ENCODE results near the gene CDH8.
A peak's percentile ranks its signal among the peaks of the same experiment; 100 is the strongest.

Gene CDH8, protein sequence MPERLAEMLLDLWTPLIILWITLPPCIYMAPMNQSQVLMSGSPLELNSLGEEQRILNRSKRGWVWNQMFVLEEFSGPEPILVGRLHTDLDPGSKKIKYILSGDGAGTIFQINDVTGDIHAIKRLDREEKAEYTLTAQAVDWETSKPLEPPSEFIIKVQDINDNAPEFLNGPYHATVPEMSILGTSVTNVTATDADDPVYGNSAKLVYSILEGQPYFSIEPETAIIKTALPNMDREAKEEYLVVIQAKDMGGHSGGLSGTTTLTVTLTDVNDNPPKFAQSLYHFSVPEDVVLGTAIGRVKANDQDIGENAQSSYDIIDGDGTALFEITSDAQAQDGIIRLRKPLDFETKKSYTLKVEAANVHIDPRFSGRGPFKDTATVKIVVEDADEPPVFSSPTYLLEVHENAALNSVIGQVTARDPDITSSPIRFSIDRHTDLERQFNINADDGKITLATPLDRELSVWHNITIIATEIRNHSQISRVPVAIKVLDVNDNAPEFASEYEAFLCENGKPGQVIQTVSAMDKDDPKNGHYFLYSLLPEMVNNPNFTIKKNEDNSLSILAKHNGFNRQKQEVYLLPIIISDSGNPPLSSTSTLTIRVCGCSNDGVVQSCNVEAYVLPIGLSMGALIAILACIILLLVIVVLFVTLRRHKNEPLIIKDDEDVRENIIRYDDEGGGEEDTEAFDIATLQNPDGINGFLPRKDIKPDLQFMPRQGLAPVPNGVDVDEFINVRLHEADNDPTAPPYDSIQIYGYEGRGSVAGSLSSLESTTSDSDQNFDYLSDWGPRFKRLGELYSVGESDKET

DNA sequence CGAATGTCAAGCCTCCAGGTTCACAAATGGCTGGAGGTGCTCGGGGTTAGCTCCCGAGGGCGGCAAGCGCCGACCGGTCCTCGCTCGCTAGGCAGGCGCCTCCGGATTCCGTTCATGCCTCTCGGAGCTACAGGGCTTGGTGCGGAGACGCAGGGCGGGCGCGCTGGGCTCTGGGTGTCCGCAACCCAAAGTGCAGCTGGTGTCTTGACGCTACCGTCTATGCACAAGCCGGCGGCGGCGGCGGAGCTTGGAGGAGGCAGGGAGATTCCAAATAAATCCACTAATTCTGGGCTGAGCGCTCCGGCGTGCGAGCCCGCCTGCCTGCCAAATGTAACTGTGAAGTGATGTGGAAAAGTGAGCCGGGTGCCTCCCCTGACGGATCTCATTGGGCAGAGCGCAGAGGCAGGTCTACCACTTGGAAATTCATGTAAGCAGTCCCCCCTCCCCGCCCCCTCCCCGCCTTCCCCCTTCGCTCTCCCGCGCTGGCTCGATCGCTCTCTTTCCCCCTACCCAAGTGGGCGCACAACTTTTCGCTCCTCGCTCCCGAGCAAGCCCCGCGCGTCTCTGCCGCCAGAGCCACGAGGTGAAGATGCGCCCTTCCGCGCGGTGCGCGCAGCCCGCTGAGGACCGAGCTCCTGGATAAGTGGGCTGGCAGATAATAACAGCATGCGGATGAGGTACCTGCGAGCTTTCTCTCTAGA, at the start of gene CDH8:
Gene CDH8 (minus strand): TSS at position 338 of the 701 bp plus-strand sequence. CDS start 15,035 bp downstream, outside the sequence.
- no peak for DNase-seq (ENCODE audit: low read depth)

DNA sequence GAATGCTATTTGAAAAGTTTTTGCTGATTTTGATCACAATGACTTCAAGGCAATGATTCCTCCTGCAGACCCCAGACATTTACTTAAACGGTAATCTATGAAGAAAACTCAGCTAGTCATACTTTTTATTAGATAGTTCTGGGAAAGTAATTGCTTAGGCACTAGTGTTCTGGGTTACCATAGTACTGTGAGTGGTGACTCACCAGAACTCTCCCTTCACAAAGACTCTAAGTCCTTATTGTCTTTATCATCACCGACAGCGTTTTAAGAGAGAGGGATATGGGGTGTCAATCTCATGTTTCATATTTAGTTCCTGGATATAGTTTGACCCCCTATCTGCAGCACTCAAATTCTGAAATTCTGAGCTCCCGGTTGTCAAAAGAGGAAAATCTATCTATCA, 43.0 kb upstream of the CDH8 start:
- no peak for DNase-seq (ENCODE audit: low read depth)

DNA sequence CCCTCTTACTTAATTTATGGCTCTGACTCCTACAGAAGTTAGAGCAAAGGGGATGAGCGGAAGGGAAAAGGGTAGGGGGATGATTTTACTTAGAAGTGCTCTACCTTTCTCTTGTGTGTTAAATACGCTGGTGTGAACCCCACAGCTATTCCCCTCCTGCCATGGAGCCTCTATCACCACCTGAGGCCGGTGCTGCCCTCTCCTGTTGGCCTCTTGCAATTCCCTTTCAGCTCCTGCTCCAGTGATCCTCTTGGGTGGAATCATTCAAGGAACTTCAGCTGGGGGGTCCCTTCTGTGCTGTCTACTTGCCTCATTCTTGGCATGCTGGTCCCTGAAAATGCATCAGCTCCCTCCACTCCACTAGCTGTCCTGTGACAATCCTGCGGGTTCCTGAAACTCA, 41.8 kb upstream of the CDH8 start:
- no peak for DNase-seq (ENCODE audit: low read depth)

DNA sequence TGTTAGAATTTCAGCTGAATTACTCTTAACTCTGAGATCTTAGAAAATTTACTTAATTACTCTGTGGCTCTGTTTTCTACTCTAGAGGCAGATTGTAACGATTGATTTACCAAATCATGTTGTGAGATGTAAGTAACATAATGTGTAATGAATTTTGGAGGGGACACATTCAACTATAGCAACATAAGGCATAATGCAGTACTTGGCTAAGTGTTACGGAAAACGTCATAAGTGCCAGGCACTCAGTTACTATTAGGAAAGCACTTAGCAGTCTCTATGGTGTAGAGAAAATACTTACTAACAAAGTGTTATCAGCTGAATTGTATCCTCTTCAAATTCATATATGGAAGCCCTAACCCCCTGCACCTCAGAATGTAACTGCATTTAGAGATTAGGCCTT, 40.6 kb upstream of the CDH8 start:
- no peak for DNase-seq (ENCODE audit: low read depth)

DNA sequence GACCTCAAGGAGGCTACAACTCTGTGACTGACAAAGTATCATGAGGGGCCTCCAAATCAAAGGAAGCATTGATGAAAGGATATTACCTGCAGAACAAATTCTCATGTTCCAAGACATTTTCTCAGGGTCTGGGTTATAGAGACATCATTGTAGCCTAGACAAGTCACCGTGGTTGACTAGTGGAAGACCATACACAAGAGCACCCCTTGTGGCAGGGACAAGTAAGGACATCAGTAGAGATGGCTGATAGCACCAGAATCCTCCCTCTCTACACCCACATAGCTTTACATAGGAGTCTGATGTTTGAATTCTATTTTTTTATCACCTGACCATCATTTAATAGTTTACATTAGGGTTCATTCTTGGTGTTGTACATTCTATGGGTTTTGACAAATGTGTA, 32.5 kb upstream of the CDH8 start:
- DNase-seq (ENCODE audit: low read depth) = no peak

DNA sequence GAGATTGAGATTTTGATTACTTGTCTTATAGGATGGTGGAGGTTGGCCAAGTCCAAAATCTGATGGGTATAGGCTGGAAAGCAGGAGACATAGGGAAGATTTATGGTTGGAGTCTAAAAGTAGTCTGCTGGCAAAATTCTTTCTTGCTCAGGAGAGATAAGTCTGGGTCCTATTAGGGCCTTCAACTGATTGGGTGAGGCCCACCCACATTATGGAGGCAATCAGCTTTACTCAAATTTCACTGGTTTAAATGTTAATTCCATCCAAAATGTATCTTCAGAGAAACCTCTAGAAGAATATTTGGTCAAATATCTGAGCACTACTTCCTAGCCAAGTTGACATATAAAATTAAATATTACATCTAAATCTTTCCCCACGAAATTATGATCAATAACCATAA, 31.7 kb upstream of the CDH8 start:
- DNase-seq (ENCODE audit: low read depth) = no peak

DNA sequence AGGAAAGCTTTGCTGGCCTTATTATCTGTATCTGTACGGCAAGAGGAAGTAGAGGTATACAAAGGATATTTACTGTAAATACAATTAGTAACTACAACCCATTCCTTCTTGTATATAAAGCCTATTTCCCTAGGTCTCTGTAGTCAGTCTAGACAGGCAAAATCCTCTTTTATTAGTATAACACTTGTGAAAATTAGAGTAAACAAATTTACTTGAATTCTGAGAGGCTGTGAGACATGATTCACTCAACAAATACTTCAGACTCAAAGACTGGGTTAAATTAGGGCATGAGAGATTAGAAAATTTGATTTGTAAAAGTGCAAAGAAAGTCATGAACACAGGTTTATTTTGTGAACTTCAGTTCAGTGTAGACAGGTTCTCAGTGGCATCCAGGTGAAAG, 30.9 kb upstream of the CDH8 start:
- no peak for DNase-seq (ENCODE audit: low read depth)

DNA sequence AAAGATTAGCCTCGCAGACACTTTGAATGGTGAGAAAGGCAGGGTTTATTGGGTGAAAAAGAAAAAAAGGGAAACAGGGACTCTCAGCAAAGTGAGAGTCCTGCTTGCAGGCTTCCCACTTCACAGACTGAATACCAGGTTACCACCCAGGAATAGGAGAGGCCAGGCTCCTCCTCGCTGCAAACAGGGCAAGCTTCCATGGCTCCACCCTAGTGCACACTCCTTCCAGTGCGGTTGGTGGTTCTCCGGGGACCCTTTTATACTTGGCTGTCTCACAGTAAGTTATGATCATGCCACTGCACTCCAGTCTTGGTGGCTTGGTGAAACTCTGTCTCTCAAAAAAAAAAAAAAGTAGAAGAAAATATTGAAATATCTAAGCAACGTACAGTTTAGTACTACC, 30.5 kb upstream of the CDH8 start:
- no peak for DNase-seq (ENCODE audit: low read depth)

DNA sequence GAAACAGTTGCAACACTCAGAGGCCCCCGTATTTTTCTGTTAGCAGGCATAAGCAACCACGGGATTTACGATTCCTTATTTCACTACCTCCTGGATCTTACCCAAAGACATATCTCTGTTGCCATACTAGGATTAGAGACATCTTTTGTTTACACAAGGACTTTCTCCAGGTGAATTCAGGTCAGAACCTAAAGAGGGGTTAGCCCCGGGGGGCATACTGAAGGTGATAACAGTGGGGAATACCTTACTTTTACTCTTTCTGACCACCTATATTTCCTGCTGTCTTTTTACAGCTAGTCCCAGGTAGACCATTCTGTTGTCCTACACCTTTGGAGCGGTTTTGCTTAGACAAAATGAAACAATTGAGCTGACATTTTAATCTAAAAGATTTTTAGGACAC, 27.9 kb upstream of the CDH8 start:
- DNase-seq (ENCODE audit: low read depth) = no peak

DNA sequence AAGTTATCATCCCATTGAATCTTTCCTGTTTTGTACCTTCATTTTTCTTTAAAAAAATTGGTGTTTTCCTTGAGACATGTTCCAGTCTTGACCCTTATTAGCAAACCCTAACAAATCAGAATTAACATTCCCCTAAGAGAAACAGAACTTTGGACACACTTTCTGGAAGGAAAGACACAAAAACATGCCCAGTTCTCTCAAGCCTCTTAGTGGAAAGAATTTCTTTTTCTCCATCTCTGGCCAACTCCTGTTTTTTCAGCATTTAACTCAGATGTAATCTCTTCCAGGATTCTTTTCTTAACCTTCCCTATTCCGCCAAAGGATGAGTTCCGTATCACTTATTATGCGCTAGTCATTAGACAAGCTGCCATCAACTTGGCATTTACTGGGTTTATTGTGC, 23.9 kb upstream of the CDH8 start:
- no peak for DNase-seq (ENCODE audit: low read depth)

DNA sequence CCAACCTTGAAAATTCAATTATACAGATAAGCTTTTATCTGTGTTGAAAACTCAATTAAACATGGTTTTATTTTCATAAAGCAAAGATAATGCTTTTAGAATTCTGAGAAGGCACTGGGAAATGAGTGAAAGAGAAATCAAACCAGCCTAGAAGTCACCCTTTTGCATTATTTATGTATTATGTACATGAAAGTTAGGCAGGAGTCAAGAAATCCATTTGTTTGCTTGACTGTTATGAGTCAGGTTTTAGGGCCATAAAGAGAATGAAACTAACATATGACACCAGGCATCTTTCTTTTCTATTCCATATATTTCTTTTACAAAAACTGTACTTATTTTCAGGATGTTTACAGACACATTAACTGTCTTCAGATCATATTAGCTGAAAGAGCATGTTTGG, 23.3 kb upstream of the CDH8 start:
- no peak for DNase-seq (ENCODE audit: low read depth)

DNA sequence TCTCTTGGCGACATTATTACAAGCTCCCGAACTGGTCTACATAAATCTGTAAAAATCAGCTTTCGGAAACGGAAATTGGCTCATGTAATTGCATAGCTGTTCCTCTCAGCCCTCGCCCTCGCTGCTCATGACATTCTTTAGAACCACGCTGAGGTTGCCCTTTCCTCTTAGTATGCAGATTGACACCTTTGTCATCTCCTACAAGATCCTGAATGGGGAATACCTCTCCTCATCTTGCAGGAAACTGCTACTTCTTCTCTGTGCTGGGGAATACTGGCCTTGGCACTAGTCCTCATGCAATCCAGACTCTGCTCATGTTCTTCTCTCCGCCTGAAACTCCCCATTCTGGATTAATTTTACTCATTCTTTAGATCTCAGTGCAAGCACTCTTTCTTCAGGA, 22.2 kb upstream of the CDH8 start:
- no peak for DNase-seq (ENCODE audit: low read depth)

DNA sequence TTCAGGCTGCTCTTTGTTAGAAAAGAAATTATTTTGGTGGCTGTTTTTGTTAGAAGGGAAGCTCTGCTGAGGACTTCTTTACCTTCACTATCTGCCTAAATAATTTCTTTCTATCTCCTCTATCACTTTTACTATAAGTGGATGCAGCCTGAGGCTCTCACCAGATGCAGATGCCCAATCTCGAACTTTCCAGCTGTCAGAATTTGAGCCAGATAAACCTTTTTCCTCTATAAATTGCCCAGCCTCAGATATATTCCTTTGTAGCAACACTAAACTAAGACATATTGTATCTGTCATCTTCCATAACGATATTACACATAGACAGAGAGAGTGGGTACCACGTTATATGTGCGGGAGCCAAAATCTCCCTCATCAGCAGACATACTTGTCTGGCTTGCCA, 15.7 kb upstream of the CDH8 start:
- no peak for DNase-seq (ENCODE audit: low read depth)

DNA sequence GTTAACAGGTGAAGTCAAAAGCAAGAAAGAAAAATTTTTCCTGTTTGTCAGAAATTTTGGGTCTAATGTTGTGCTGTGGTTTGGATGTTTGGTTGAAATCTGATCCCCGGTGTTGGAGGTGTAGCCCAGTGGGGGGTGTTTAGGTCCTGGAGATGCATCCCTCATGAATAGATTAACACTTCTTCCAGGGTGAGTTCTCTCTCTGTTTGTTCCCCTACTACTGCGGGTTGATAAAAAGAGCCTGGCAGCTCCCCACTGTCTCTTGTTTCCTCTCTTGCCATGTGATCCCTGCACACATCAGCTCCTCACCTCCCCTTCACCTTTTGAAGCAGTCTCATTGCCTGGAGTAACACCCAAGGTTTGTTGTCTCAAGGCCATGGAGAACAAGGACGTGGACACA, 14.6 kb upstream of the CDH8 start:
- DNase-seq (ENCODE audit: low read depth) = no peak

DNA sequence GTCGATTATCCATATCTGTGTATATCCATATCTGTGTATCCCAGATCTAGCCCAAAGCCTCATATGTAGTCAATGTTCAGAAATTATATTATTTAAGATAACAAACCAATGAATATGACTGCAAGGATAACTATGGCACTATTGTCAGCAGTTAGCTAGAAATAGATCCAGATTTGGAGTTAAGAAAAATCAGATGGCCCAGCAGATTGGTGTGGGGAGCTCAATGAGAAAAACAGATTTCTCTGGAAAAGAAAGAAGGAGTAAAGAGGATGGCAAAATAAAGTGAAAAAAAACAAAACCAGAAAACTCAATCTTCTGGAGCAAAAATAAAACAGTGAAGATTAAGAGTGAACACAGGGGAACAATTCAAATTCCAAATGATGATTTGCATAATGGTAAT, 10.6 kb upstream of the CDH8 start:
- no peak for DNase-seq (ENCODE audit: low read depth)

DNA sequence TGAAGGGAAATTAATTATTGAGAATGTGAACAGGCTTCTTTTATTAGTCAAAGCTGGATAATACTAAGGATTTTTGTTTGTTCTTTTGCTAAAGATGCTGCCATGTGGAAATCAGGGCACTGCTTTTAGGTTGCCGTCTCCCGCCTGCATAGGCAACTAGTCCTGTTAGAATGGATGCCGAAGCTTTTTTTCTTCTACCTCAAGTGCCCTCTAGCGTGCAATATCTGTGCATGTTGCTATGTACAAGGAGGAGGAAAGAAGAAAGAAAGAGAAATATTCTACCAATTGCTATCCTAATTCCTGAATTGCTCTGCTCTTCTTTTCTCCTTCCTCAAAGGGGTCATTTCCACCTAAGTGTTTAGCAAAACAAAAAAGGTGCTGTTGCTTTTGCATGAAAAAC, 5.2 kb upstream of the CDH8 start:
- peak; percentile 10 for DNase-seq (ENCODE audit: low read depth)

DNA sequence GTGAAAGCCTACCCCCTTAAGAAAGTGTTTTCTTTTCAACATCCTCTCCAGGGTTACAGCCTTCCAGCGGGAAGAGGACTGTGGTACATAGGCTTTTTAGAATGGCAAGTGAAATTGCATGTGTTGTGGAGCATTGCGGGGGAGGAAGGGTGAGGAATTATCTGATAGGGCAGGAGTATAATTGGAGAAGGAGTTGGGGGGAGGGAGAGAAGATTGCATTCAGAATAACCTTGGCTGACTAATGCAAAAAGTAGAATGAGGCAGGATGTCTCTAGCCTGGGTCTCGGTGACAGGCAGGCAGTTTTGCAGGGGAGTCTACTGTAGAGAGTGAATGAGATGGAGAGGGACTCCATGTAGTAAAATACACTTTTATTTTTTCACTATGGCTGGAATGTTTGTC, 2.4 kb upstream of the CDH8 start:
- DNase-seq (ENCODE audit: low read depth) = no peak

DNA sequence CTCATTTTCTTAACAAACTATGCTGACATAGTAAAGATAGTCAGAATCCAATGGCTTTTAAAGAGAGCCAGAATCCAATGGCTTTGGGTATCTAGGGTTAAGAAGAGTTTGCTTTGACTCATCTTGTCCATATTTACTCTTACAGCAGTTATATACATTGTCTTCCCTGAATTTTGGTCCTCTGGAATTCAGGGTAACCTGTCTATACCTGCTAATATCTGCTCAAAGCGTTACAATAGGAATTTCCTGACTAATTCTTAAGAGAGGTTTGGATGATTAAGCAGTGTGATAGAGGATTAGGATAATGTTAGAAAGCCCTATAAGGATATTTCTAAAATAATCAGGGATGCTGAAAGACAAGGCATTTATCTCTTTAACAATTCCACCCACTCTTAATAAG, 2.0 kb upstream of the CDH8 start:
- DNase-seq (ENCODE audit: low read depth) = no peak

DNA sequence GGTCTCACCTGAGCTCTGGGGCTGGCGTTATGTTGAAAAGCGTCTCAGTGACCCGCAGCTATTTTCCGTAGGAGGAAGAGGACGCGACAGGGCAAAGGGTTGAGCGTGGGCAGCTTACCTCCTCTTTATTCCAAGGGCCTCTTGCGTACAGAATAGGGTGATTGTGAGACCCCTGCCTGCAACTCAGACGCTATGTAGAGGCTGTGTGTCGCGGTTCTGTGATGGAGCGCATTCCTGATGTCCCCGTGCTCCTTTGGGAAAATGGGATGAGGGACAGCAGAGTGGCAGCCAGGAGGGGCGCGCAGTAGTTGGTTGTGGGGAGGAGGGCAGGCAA, 531 bp upstream of the CDH8 start:
- no peak for DNase-seq (ENCODE audit: low read depth)

DNA sequence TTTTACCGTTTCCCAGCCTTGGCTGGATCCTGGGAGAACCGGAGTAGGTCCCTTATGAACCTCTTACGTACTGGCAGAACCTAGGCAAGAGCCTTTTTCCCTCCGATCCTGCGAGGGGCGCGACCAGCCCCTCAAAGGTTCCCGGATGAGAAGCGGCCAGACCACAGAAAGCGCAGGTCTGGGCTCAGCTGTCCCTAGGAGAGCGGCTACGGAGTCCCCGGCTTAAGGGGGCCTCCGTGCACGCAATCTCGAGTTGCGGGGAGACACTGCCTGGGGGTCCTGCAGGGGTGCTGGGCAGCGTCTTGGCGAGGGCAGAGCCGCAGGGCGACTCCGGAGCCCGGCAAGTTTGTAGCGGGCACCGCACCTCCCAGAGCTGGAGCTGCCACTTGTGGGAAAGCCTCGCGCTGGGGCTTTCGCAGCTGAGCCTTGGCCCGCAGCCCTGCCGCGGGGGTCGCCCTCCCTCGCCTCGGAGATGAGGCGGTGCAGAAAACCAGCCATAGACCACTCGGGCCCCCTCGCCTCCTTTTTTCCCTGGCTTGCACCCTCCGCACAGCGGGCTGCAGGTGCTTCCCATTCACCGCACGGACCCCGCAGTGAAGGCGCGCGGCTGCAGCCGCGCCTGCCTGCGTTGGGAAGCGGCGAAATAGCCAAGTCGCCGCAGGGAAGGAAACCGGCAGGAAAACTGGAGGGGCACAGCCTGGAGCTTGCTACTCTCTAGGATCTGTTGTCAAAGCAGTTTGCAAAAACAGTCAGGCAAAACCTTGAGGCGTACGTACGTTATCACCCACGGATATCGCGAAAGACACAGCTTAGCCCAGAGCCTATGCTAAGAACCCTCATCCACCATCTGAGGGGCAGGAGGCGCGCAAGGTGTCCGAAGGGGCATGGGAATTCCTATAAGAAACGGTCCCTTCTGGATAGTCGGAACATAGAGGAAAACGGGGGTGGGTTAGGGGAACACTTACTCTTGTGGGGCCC, 834 bp downstream of the CDH8 start:
- DNase-seq (ENCODE audit: low read depth) = no peak

DNA sequence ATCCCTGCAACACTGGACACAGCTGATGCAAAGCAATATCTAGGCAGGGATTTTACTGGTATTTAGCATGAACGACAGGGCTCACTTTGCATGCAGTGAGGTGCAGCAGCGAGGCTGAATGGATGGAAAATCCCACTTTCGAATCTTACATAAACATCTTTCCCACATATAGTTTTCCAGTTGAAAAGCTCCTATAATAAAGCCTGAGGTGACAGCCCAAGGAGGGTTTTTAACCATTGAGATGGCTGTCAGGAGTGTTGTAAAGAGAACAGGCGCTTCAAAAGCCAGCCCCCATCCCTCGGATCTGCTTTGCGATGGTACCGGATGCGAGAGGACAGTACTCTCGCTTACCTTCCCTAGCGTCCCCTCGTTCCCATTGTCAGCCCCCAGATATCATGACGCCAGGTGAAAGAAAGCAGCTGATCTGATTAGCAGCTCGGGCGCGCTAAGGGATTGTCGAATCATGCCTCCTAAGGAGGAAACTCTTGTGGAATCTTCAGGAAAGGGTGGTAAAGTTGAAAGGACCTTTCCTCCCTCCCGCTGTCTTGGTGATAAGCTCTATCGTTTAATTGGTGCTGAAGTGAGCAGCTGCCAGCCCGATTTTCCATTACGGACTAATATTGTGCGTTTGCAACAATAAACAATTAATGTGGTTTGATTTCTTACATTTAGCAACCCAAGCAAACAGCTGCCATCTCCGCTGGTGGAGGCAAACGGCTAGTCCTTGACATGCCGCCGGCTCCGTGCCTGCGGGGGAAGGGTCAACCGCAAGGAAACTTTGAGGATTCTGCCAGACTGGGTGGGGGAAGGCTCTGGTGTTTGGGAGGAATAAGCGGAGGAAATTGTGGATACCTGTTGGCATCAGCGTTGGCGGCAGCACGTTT, 1.8 kb downstream of the CDH8 start:
- DNase-seq (ENCODE audit: low read depth) = no peak
